Lung microvascular endothelial cell (primary cell): ENCODE data around the gene RPS6KL1. TPM values are rescaled to one million over a fixed set of nuclear protein-coding genes. Genes with fewer than 3 reads are reported as not detected.

Experiments used
- DNase-seq, 2 donors: peaks; one replicate each; pipeline versions ENCODE4 v3.0.0 to v3.0.0-alpha.2; 2010; ENCODE audit warnings: low read depth in 2 of 2
- total RNA-seq: library from RNA; depleted of rRNA; stranded (reverse); fragments of >200 nt; gene quantifications from 2 replicates; pipeline ENCODE4 v1.2.1, GENCODE V29; 2014

Gene RPS6KL1
- total RNA-seq, 1 donor from 2014 or later: 6.2 TPM

DNA sequence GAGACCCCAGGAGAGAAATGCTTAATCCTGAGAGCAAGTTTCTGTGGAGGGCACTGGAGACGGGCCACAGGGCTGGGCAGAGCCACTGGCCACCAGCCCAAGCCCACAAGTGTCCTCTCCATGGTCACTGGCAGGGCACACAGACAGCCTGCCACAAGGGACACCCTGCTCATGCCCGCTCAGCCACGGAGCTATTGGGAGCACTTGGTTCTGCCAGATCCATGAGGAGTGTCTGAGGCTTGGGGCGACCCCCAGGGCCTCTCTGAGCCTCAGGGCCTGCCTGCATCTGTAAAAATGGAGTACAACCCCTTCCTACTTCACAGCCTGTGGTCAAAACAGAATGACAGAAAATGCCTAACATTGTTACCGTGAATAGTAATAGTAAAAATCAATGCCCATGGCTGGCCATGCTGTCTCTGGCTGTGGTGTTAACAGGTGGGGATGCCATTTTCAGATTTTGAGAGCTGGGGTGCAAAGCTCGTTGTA, 29.2 kb upstream of the RPS6KL1 start:
- DNase-seq: no peak

DNA sequence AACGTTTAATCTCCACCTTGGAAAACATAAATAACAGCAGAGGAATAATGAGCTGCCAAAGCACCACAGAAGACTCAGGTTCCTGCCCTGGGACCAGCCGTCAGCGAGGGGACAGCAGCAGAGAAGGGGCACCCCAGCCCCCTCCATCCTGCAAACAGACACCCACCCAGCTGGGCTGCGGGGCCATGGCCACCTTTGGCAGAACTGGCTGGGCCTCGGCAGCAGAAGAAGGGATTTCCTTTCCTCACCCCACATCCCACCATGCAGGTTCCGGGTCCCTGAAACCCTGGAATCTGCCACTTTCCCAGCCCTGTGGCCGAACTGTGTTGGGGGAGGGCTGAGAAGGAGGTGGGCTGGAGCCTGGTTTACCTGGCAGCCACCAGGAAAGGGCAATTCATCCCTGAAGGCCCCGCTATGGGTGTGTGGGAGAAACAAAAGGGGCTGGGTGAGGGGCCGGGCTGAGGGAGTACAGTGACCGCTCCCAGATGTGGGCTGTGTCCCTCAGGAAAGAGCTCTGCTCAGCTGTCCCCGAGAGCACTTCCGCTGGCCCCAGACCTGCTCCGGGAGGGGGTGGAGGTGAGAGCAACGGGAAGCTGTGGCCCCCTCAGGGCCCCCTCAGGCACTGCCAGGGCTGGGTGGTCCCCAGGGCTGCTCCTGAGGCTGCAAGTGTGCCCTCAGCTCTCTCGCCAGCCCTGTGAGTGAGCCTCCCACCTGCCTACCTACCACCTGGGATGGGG, 28.6 kb upstream of the RPS6KL1 start:
- DNase-seq: no peak

DNA sequence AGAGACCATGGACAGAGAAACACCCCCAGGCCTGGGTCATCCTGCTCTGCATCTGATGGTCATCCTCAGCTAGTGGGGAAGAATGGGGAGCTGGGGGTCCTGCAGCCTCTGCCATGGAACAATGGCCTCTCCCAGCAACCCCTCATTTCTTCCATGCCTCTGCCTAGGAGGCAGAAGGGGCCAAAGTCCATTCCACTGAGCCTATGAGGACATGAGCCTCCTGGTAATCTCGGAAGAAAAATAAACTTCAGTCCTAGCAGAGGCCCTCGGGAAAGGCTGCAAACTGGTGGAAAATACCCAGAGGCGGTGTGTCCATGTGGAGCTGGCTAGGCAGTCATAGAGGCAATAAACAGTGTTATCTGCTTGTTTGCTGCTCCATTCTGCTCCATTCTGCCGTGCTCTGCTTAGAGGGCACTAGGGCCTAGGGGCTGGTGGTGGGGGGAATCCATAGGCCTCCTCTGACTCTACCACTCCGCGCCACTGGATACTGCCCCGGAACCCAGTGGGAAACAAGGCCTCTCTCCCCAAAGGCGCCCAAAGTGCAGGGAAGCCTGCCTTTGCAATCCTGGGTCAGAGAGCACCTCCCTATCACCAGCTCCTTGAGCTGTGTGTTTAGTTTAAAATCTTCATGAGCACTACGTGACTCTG, 27.9 kb upstream of the RPS6KL1 start:
- DNase-seq: no peak

DNA sequence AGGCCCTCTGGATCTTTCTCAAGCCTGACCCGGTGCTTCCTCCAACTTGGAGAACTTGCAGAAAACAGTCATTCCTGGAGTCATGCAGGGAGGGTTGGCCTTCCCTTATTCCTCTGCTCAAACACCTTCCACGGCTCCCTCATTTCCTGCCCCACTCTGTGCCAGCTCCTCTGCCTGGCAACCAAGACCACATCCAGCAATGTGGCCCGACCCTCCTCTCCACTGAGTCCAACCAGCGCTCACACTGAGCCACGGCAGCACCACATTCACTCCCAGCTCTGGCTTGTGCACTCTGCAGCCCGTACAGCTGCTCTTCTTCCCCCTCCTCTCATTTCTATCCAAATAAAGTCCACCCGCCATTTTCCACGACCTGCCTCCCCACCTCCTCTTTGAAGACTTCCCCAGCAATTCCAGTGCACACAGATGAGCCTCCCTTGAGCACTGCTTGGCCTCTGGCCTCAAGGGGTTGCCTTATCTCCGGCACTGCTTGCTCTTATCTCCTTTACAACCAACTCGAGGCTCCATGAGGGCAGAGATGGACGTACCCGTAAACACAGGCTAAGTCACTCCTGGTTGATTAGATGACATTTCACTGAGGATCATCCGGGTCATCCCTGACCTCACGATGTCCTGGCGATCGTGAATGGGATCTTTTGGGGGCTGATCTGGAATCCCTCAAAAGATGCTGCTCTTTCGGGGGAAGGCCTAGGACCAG, 27.0 kb upstream of the RPS6KL1 start:
- DNase-seq: no peak

DNA sequence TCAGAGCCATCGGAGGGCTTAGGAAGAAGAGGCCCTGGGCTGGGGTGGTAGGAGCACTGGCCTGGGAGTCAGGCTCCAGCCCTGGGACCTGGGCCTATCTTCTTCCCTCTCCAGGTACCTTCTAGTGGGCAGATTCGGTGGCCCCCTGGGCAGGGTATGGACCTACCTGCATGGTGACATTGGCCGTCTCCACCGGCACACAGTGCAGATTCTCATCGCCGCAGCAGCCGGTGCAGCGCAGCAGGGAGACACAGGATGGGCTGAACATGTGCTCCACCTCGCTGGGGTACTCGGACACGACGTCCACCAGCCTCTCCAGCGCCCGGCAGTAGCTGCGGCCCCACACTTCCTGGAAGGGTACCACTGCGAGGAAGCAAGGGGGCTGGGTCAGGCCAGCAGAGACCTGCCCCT, 26.1 kb upstream of the RPS6KL1 start:
- no peak for DNase-seq

DNA sequence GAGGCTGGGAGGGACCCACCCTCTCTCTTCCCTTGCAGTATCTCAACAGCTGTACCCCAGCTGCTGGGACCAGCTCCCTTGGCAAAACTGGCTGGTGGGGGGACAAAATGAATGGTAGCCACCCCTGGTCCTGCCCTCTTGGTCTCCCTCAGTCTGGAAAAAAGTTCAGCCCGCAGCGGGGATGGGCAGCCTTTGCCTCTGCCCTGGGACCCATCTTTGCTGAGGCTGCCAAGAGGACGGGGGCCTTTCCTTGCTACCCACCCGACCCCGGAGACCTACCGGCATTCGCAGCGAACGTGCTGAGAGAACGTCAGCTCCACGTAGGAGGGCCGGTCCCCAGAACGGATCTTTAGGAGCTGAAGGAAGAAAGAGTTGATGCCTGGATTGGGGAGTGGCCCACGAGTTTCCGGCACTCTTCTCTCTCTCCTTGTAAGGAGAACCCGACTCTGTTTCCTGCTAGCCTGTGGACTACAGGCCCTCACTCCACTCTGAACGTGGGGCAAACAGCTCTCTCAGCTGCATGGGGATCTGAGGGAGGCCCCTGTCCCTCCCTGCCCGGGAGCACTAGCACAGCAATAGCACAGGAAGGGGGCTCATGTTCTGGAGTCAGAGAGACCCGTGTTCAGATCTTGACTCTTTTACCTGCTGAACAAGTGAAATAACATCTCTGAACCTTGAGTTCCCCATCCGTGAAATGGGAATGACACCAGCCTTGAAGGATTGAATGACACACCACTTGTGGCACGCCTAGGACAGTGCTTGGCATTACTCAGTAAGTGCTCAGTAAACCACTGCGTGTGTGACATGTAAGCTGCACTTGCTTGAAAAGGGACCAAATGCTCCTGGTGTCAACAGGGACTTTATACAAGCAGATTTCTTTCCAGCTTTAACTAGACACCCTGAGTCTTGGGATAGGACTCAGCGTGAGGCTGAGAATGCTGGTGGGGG, 25.4 kb upstream of the RPS6KL1 start:
- DNase-seq: no peak

DNA sequence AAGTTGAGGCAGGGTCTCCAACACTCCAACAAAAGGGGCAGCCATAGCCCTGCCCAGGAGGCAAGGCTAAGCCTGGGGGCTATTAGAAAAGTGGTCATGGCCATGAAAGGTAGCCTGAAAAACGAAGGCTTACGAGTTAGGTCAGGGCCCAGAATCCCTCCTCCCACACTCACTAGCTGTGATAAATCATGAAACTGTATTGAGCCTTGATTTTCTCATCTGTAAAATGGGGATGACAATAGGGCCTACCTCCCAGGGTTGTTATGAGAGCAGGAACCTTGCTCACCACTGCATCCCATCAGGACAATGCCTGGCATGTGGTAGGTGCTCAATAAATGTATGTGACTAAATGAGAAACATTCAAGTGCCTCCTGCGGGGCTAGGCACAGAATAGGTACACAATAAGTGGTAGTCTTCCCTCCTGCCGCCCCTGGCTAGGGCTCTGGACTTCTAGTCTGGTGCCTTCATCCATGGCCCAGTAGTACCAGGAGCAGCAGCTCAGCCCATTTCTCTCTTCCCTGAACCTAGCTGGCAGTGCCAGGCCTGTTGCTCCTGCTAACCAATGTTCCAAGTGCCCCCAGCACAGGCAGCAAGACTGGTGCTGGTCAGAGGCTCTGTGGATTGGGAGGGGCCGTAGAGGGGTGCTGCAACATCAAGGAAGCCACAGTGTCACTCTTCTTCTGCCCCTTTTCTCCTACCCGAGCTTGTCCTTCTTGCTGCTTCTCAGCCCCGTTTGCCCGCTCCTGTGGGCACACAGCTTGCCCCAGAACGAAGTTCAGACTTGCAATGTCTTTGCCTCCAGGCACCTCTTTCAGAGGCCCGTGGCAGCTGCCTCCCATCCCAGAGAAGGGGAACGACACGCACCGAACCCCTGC, 24.5 kb upstream of the RPS6KL1 start:
- no peak for DNase-seq

DNA sequence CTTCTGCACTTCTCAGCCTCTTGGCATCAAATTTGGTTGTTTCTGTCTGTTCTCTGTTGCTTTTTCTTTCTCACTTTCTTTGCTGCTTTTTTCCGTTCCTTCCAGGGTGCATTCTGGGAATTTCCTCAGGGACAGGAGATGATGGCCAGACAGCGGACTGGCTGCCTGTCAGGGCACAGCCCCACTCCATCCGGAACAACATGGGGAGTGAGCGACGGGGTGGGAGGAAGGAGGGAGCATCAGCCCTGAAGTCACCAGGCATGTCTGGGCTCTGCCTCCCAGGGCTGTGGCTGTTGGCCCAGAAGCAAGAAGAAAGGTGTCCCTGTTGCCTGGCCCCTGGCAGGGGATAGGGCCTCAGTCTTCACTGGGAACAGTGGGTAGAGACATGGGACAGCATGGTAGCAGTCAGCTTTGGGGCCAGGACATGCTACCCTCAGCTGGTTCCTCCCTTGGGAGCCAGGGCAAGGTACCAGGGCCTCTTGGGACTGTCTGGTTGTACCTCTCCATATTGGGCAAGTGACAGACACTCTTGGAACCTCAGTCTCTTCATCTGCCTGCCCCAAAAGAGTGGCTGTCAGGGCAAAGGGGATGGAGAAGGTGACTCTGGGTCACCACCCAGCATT, 23.7 kb upstream of the RPS6KL1 start:
- peak in 1 of 2 donors; percentile 42 for DNase-seq

DNA sequence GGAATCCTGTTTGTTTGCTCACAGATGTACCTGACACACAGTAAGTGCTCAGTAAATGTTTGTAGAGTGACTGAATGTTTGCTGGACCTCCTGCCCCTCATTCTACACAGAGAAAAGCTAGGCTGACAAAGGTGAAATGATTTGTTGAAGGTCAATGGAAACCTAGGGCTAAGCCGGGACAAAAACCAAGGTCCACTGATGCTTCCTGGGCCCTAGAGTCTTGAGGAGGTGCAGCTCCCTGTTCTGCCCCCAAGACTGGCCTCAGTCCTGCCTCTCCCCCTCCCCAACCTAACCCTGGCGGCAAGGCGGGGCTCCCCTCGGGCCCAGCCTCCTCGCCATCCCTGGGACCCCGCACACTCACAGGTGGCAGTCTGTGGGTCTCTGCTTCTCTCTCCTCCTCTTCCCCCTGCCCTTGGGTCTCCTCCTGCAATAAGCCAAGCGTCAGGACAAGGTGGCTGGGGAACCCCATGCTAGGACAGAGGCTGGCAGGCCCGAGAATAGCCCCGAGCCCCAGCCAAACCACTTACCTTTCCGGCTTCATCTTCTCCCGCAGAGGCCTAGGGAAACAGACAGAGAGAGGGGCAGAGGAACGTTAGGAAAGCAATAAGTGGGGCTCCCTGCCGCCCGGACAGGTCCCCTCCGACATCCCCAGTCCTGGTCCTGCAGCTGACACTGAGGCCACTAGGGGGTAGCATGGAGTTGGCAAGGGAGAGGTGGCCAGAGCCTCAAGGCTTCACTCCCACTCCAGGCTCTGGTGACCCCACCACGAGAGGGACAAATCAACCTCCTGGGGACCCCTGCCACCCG, 23.0 kb upstream of the RPS6KL1 start:
- peak; percentile 72 to 78 for DNase-seq

DNA sequence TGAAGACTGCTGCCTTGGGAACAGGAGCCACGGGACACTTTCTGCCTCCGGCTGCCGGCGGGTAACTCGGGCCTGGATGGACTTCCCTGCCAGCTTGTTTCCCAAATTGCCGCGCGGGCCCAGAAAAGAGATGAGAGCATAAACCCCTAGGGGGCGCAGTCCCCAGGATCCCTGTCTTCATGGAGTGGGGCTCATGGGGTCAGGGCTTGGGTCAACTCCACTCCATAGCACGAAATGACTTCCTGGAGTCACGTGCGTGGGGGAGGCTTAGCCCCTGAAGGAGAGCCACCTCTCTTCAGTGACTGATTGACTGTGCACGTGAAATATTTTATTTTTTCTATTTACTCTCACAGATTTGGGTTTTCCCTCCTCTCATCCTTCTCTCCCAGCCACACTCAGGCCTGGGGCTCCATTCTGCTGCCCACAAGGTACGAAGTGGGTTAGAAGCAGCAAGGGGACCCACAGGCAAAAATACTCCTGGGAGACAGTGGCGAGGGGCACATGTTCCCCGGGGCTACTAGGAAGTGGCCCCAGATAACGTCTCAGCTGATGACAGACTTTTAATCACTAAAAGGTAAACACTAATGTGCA, 22.3 kb upstream of the RPS6KL1 start:
- peak; percentile 38 to 53 for DNase-seq

DNA sequence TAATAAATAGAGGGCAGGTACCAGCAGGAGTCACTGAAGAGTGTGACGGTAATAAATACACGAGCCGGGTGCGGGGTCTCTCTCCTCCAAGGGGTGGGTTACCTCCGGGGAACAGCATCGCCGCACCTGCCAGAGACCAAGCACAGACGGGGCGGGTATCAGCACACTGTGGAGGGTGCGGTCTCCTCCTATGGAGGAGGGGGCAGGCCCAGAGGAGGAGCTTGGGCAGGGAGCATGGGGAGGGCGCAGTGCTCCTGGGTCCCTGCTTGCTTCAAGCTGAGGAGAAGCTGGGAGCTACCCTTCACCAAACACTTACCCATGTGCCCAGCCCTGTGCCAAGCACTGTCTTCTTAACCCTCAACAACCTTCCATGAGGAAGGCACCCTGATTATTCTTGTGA, 19.5 kb upstream of the RPS6KL1 start:
- DNase-seq: no peak

DNA sequence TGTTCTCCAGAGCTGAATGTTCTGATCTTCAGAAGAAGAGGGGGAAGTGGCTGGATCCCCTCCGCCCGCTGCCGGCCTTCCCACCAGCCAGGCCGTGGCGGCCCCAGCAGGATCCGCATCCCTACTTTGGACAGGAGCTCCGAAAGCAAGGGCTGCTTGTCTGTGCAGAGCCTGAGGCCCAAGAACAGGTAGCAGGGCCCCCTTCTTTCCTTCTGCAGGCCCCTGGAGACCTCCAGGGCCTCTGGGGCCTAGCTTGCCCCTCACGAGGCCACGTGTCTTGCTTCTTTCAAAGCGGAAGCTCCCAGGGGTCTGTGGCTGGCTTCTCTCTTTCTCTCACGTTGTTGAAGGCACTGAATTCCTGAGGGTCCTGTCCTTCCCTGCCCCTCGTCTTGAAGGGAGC, 19.1 kb upstream of the RPS6KL1 start:
- no peak for DNase-seq

DNA sequence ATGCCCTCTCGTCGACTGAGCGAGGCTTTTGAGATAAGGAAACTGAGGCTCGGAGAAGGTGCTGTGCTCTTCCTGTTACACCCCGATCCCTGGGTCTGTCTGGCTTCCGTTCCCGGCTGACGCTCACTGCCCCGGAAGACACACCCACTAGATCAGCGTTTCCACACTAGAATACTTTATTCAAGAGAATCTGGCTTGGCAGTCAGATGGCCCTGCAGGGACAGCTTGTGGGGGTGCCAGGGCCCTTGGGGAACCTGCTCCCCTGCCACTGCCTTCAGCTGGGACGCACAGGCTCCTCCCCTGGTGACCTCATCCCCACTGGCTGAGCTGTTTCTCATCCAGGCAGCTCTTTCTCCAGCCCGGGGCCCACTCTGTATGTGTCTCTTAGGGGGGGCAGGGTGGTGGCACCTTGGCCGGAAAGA, 18.6 kb upstream of the RPS6KL1 start:
- peak; percentile 53 to 72 for DNase-seq

DNA sequence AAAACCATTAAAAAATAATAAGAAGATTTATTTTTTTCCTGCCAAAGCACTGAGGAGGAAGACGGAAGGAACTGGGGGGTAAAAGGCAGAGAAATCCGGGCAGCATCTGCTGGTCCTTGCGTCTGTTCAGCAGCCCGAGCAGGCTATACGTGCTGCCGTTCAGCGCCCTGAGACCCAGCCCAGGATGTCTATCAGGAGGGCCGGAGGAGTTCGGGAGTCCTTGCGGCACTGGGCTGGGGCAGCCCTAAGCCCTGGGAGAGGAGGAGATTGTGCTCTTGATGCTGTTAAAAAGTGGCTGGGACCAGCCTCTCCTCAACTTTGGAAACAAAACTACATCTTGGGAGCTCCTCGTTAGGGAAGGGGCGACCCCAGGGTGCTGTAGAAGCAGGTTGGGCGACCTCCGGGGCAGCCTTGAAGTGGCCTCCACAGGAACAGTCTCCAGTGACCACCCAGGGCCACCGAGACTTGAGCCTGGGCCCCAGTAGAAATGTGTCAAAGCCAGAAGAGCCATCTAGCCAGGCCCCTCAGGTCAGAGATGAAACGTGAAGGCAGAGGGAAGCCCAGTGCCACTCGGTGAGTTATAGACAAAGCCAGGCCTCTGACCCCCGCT, 18.0 kb upstream of the RPS6KL1 start:
- DNase-seq: peak in 1 of 2 donors; percentile 45

DNA sequence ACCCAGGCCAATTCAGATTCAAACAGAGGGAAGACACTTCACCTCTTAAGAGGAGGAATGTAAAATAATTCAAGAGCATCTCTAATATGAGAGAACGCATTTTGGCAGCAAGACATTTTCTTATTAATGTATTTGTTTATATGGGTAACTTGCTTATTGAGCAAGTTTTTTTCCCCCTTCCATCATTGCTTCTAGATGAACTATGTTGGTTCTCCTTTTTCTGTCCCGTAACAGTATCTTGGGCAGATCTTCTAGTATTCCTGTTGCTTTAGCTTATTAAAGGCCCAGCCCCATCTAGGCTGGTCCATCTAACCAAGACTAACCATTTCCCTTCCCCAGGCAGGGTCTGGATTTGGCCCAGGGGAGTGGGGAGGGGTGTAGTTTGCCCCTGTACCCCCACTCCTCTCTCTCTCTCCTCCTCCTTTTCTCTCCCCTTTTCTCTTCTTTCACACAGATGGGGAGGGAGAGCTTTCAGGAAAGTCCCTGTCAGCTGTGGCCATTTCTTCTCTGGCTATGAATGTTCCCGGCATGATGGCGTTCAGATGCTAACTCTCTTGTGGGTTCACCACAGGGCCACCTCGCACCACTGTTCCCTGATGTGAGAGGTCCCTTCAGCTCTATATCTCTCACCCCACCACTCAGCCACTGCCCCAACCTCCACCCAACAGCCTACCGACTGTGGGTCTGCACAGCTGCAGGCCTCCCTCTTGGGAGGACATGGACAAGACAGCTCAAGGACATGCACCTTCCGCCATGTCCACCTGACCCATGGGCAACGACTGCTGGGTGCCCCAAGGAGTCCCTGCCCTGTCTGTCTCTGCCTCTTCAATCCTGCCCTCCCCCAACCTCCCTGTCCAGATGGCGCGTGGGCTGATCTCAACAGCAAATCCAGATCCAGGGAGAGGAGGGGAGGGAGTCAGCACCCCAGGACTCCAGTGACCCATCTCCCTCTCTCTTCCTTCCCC, 15.8 kb upstream of the RPS6KL1 start:
- no peak for DNase-seq

DNA sequence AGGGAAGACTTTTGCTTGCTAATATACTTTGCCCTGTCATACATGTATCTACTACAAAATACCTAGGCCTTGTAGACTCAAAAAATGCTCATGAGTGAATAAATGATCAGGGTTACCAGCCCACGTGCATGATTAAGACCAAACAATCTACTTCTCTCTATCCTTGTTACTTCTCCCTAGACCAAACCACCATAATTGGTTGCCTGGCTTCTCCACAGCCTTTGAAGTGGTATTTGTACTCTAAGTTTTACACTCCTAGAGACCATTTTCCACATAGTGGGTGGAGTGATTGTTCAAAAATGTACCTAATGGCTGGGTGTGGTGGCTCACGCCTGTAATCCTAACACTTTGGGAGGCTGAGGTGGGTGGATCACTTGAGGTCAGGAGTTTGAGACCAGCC, 14.1 kb upstream of the RPS6KL1 start:
- DNase-seq: no peak

DNA sequence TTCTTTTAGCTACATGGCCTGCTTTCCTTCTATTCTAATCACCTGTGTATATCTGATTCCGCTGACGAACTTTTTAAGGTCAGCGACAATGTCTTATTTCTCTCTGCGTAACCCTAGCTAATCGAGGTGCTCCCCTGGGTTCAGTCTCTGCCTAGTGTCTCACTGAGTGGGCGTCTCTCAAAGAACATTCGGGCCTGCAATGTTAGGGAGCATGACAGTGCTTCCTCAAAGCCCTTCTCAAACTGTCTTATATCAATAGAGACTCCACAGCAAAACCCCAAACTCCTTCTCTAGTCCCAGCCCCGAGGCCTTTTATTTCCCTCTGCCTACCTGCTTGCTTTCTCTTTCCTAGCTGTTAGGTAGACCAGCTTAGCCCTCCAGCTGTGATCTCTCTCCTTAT, 13.7 kb upstream of the RPS6KL1 start:
- no peak for DNase-seq
